T-helper 17 cell (primary cell): Measurements from ENCODE around the gene TBC1D8. TPM values are rescaled to one million over a fixed set of nuclear protein-coding genes. Genes with fewer than 3 reads are reported as not detected.

Source experiments
- ATAC-seq: fragments of 150-1000 bp; cut with Tn5 transposase; 2 replicates; pipeline ENCODE4 v1.10.0; 2021; ENCODE audit warnings: mild to moderate bottlenecking, moderate library complexity
- DNase-seq, 3 donors: peaks; one replicate each; pipeline versions ENCODE4 v3.0.0 to v3.0.0-alpha.2; 2020 to 2021
- H3K9me3 ChIP-seq: one replicate; pipeline ENCODE4 v1.7.0; 2013; ENCODE audit warnings: low read length, mild to moderate bottlenecking; ENCODE audit not compliant: control insufficient read depth, poor library complexity, severe bottlenecking
- H3K27ac Mint-ChIP-seq: one replicate; pipeline ENCODE4 v1.8.0; 2022; ENCODE audit warnings: mild to moderate bottlenecking, moderate library complexity, mixed read lengths
- H3K27me3 Mint-ChIP-seq: one replicate; pipeline ENCODE4 v1.8.0; 2022; ENCODE audit warnings: mixed read lengths
- H3K36me3 Mint-ChIP-seq: one replicate; pipeline ENCODE4 v1.8.0; 2022; ENCODE audit warnings: low read depth, mixed read lengths
- H3K4me1 Mint-ChIP-seq: one replicate; pipeline ENCODE4 v1.8.0; 2022; ENCODE audit warnings: mild to moderate bottlenecking, mixed read lengths
- H3K4me3 Mint-ChIP-seq: one replicate; pipeline ENCODE4 v1.8.0; 2022; ENCODE audit warnings: mild to moderate bottlenecking, moderate library complexity, mixed read lengths
- total RNA-seq, 4 donors: library from RNA in 2 of 4; stranded (reverse) in 2 of 4; gene quantifications; one replicate each; pipeline ENCODE4 v1.2.3 and lab custom pipeline; 2022 to 2026

TBC1D8 gene
- total RNA-seq, 2 donors from 2014 or later, result 0.39 to 1.9 TPM

DNA sequence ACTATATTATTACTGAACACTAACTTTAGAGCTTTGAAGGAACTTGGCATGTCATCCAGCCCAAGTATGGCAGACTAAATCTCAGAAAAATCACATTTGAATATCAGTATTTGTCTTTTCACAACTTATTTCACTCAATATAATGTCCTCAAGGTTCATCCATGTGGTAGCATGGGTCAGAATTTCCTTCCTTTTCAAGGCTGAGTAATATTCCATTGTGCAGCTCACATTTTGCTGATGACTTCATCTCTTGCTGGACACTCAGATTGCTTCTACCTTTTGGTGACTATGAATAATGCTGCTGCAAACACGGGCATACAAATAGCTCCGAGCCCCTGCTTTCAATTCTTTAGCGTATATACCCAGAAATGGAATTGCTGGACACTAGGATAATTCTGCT lies 102.4 kb downstream of the TBC1D8 start:
- Mint-ChIP-seq H3K36me3 (no peaks in the 10 kb centered on the region), H3K27me3 (peaks cover 20% of the 10 kb centered on the region), H3K27ac (no peak overlapping the region), H3K4me1 (peaks cover 3% of the 10 kb centered on the region), H3K4me3 (no peak overlapping the region)
- no peaks in the 10 kb centered on the region for H3K9me3 ChIP-seq
- no peak for DNase-seq
- no peak for ATAC-seq

DNA sequence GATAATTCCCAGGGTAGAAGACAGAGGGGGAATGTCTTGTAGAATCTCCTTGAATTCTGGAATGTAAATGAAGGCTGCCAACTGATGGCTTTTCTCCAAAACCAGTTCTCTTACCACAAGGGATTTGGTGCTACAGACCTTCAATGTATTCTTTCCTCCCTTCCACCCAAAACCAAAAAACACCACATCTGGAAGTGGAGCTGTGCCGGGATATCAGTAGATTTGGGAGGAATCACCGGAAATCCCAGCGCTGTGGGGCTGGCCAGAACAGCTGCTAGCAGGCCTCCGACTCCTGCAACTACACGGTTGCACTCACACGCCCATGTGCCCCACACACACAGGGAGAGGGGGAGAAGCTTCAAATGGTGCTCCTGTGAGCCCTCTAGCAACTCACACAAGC lies 103.4 kb downstream of the TBC1D8 start:
- no peaks in the 10 kb centered on the region for H3K9me3 ChIP-seq
- DNase-seq (no peak), ATAC-seq (no peak)
- Mint-ChIP-seq H3K27me3 (peaks cover 24% of the 10 kb centered on the region), H3K4me1 (peaks cover 3% of the 10 kb centered on the region), H3K4me3 (no peak overlapping the region), H3K27ac (no peak overlapping the region), H3K36me3 (no peaks in the 10 kb centered on the region)

DNA sequence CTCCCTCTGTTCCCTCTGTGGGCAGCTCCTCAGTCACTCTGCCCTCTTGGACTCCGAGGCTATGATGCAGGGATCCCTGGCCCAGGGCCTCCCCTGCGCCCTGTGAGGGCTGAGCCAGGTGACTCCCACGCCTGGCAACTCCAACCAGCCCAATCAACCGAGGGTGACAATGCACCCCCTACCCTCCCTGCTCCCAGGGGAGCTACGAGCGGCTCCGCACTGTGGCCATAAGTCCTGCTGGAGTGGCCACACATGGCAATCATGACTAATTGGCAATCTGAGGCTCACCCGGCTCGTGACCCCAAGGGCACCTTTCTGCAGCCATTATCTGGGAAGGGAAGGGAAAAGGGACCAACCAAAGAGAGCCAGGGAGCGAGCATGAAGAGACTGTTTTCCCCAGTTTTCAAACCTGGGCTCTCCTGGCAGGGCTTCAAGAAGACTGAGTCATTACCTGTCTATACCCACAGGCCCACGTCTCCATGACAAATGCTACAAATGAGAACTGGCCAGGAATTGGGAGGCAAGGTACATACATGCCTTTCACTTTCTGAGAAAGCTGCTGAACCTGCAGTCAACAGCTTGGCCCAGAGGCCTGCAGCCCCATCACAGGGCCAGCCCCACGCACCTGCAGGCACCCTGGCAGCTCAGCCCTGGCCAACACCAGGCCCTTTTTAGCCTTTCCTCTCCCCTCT lies 104.0 kb downstream of the TBC1D8 start:
- Mint-ChIP-seq H3K4me3 (no peak overlapping the region), H3K36me3 (no peaks in the 10 kb centered on the region), H3K27ac (no peak overlapping the region), H3K27me3 (peaks cover 24% of the 10 kb centered on the region), H3K4me1 (peaks cover 3% of the 10 kb centered on the region)
- ATAC-seq, result no peak
- no peaks in the 10 kb centered on the region for H3K9me3 ChIP-seq
- no peak for DNase-seq

DNA sequence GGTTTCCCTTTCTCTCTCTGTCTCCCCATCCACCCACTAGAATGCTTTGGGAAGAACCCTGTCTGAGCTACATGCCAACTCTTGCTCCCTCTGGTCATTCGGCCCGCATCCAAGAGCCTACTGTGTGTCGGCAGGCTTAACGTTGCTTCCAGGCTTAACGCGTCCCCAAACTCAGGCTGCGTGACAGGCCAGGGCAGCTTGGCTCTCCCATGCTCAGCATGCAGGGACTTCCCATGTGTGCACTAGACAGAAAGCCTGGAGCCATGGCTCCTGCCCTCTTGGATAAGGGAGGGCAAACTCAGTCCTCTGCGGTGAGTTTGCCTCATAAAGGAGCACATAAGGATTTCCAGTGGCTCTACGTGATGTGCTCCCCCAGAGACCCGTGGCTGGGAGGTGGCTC lies 105.9 kb downstream of the TBC1D8 start:
- no peak for DNase-seq
- H3K36me3 Mint-ChIP-seq, result no peaks in the 10 kb centered on the region
- ATAC-seq, result no peak
- H3K9me3 ChIP-seq, result no peaks in the 10 kb centered on the region
- peaks cover 28% of the 10 kb centered on the region for H3K27me3 Mint-ChIP-seq
- no peak overlapping the region for H3K4me3 Mint-ChIP-seq
- H3K27ac Mint-ChIP-seq, result no peak overlapping the region
- H3K4me1 Mint-ChIP-seq, result peaks cover 3% of the 10 kb centered on the region

DNA sequence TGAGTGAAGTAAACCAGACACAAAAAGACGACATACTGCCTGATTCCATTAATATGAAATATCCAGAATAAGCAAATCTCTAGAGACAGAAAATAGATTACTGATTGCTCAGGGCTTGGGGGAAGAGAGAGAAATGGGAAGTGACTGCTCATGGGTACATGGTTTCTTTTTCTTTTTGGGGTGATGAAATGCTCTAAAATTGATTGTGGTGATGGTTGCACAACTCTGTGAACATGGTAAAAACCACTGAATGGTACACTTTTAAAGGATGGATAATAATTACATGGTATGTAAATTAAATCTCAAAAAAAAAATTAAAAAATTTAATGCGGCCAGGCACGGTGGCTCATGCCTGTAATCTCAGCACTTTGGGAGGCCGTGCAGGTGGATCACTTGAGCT lies 109.8 kb downstream of the TBC1D8 start:
- Mint-ChIP-seq H3K27ac (no peak overlapping the region), H3K4me1 (peaks cover 9% of the 10 kb centered on the region), H3K4me3 (no peak overlapping the region), H3K36me3 (no peaks in the 10 kb centered on the region), H3K27me3 (peaks cover 28% of the 10 kb centered on the region)
- no peak for ATAC-seq
- no peak for DNase-seq
- no peaks in the 10 kb centered on the region for H3K9me3 ChIP-seq

DNA sequence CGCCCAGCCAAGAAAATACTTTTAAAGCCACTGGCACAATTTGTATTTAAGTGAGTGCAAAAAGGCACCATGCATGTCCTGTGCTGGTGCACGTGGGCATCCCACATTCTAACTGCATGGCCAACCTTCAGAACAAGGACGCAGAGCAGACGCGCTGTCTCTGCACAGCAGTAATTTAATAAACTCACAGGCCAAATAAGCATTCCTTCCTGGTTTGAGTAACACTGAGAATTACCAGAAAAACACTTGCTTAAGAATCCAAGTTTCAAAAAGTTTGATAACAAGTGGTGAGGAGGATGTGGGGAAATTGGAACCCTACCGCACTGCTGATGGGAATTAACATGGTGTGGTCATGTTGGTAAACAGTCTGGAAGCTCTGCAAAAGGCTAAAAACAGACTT lies 110.4 kb downstream of the TBC1D8 start:
- DNase-seq, result no peak
- Mint-ChIP-seq H3K4me1 (peaks cover 9% of the 10 kb centered on the region), H3K27me3 (peaks cover 28% of the 10 kb centered on the region), H3K36me3 (no peaks in the 10 kb centered on the region), H3K27ac (no peak overlapping the region), H3K4me3 (no peak overlapping the region)
- no peaks in the 10 kb centered on the region for H3K9me3 ChIP-seq
- no peak for ATAC-seq

DNA sequence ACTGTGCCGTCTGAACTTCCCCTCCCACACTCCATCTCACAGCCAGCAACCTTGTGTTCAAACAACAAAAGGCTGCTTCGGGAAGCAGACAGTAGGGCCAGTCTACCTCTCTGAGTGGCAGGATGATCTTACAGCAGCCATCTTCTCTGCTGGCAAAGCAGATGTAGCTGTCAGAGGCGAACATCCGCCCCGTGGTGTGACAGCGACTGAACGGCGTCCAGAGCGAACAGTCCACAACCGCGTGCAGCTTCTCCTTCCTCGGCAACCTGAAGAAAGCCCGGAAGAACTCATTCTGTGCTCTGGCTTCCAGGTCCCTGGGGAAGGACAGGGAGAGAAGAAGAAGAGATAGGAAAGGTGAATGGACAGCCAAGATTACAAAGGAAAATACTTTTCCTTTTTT lies 111.1 kb downstream of the TBC1D8 start:
- no peaks in the 10 kb centered on the region for H3K36me3 Mint-ChIP-seq
- H3K4me1 Mint-ChIP-seq, result peaks cover 9% of the 10 kb centered on the region
- H3K27me3 Mint-ChIP-seq, result peaks cover 23% of the 10 kb centered on the region
- H3K9me3 ChIP-seq, result no peaks in the 10 kb centered on the region
- H3K27ac Mint-ChIP-seq, result no peak overlapping the region
- H3K4me3 Mint-ChIP-seq, result no peak overlapping the region
- ATAC-seq (no peak), DNase-seq (no peak)

DNA sequence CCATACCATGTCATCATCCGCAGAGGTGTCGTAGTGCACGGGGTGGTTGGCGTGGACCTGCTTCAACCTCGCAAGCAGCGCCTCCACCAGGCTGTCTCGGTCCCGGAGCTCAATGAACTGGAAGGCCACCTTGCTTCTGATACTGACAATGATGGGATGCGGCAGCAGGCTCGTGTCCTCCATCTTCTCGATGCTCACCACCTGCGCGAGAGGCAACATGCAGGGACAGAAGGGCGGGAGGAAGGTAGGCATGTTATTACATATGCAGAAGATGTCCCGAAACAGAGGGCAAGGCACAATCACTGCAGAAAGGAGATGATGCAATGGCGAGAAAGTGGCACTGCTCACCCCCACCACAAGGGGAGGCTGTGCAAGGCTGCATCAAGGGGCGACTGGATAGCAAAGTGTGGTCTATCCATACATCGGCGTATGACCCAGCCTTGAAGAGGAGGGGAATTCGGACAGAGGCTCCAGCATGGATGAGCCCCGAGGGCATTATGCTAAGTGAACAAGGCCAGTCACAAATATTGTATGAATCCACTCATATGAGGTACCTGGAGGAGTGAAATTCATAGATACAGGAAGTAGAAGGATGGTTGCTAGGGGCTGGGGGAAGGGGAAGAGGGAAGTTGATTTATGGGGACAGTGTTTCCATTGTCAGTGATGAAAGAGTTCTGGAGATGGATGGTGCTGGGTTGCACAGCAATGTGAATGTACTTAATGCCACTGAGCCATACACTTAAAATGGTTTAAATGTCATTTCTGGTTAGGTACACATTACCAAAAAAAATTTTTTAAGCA lies 112.5 kb downstream of the TBC1D8 start:
- Mint-ChIP-seq H3K27me3 (peaks cover 14% of the 10 kb centered on the region), H3K36me3 (no peaks in the 10 kb centered on the region), H3K27ac (peak overlapping the region; percentile 56), H3K4me3 (no peak overlapping the region), H3K4me1 (peaks cover 6% of the 10 kb centered on the region)
- ATAC-seq, result no peak
- no peaks in the 10 kb centered on the region for H3K9me3 ChIP-seq
- DNase-seq, result no peak

DNA sequence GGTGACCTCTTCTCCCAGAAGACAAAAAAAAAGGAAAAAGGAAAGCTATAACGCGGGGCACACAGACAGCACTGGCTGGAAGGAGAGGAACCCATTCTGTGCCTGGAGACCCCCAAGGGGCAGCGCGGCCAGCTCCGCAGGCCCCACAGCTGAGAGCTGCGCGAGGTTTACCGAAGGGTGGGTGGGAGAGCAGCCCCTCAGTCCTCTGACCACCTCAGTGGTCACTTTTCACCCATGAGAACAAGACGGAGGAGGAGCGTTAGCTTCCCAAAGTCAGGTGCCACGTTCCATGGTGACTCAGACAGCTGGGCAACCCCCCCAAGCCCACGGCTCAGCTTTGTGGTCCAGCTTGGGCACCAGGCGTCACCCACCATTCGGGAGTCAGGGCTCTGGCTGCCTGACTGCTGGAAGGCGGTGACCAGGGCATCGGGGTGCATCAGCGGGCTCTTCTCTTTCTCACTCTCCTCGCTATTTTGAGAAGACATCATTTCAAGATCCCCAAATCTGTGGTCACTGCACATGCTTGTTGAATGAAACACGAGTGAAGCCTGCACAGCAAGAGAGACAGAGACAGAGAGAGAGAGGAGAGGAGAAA lies 113.9 kb downstream of the TBC1D8 start:
- DNase-seq (no peak), ATAC-seq (no peak)
- H3K9me3 ChIP-seq, result no peaks in the 10 kb centered on the region
- Mint-ChIP-seq H3K27ac (no peak overlapping the region), H3K27me3 (peaks cover 12% of the 10 kb centered on the region), H3K4me3 (no peak overlapping the region), H3K36me3 (no peaks in the 10 kb centered on the region), H3K4me1 (peaks cover 6% of the 10 kb centered on the region)

DNA sequence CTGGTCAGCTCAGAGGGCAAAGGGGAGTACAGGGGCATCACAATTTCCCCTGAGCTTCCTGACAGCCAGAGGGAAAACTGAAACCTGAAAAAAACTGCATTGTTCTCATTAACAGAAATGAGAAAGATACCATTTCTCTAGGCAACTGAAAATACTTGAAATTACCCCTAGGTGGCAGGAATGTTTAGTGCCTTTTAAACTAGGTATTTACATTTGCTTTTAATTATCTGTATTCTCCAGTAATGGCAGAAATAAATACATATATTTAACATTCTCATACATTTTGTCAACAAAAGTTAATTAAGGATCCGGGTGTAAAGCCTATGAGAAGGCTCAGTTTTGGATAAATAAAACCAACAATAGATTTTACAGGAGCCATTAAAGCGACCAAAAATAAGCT lies 114.6 kb downstream of the TBC1D8 start:
- no peak for ATAC-seq
- Mint-ChIP-seq H3K27me3 (peaks cover 19% of the 10 kb centered on the region), H3K27ac (no peak overlapping the region), H3K36me3 (no peaks in the 10 kb centered on the region), H3K4me1 (peaks cover 6% of the 10 kb centered on the region), H3K4me3 (no peak overlapping the region)
- no peaks in the 10 kb centered on the region for H3K9me3 ChIP-seq
- no peak for DNase-seq

DNA sequence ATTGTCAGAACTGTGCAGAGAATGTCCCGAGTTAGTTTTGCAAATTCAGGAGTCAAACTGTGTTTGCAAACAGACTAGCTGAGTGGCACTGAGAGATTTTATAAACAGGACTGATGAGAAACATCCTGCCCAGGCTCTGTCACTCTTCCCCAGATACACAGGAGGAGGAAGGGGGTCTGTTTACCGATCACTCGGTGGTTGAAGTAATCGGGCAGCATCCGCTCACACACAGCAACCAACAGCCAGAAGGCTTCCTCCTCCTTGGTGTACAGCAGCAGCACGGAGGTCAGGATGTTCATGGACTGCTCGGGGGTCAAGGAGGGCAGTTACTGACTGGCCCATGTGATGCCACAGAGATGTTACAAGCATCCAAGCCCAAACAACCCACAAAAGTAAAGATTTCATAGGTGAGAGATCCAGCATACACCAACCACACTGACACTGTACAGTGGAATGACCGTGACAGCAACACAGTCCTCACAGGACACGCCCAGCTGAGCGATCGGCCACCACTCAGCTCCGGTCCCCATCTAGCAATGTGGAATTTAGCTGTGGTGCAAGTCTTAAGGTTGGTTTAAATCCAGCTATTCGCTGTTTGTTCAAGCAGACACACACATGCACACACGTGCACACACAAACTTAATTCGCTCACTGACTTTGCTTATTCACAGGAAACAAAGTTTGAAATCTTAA lies 119.0 kb downstream of the TBC1D8 start:
- no peaks in the 10 kb centered on the region for H3K36me3 Mint-ChIP-seq
- ATAC-seq (no peak), DNase-seq (no peak)
- no peaks in the 10 kb centered on the region for H3K9me3 ChIP-seq
- no peak overlapping the region for H3K4me3 Mint-ChIP-seq
- H3K27ac Mint-ChIP-seq, result no peak overlapping the region
- H3K27me3 Mint-ChIP-seq, result peaks cover 17% of the 10 kb centered on the region
- H3K4me1 Mint-ChIP-seq, result no peaks in the 10 kb centered on the region

DNA sequence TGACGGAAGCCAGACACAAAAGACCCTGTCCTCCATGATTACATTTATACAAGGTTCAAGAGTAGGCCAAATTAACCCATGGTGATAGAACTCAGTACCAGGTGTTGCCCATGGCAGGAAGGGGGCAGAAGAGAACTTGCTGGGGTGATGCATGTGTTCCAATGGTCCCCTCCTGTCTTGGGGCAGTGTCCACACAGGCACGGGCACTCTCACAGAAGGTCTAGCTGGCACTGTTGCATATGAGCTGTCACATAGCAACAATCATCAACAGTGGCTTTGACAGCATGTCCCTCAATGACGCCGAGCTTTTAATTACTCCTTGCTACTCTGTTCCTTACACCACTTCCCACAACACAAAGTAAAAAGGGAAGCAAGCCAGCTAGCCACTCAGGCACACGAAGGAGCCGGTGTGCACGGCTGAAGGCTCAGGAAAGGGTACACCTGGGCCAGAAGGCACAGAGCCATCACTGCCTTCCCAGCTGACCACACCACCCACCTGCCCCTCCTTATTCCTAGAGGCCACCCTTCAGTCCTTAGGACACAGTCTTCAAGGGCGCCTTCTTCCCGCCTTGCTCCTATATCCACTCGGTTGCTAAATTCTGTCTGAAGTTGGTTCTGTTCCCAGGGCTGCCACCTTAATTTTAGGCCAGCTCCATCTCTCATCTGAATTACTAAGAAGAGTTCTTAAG lies 120.2 kb downstream of the TBC1D8 start:
- Mint-ChIP-seq H3K27me3 (peaks cover 17% of the 10 kb centered on the region), H3K4me1 (no peaks in the 10 kb centered on the region), H3K27ac (no peak overlapping the region), H3K4me3 (no peak overlapping the region), H3K36me3 (no peaks in the 10 kb centered on the region)
- DNase-seq (no peak), ATAC-seq (no peak)
- H3K9me3 ChIP-seq, result no peaks in the 10 kb centered on the region

DNA sequence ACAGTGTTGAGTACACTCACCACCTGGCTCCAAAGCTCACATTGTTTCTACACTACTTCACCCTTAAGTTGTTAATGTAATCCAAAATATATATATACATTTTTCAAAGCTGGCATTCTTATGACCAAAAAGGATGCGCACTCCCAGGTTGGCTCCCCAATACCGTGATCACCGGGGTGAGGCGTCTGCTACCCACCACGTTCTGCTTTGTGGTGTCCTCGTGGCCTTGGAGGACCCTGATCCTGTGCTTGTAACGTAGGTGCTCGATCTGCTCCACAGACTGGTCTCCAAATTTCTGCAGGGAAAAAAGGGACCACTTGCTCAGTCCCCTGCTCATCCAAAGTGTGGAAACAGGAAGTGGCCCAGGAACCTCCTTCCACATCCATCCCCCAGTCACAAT lies 123.3 kb downstream of the TBC1D8 start:
- peaks cover 10% of the 10 kb centered on the region for H3K27me3 Mint-ChIP-seq
- no peak overlapping the region for H3K4me3 Mint-ChIP-seq
- no peak overlapping the region for H3K27ac Mint-ChIP-seq
- no peak for DNase-seq
- no peaks in the 10 kb centered on the region for H3K36me3 Mint-ChIP-seq
- H3K9me3 ChIP-seq, result no peaks in the 10 kb centered on the region
- ATAC-seq, result no peak
- no peaks in the 10 kb centered on the region for H3K4me1 Mint-ChIP-seq
